Fibroblast of the aortic adventitia (primary cell): ENCODE results near the gene METAP1D. TPM values are rescaled to one million over a fixed set of nuclear protein-coding genes. Genes with fewer than 3 reads are reported as not detected.

Source experiments
- DNase-seq: peaks from one replicate; pipeline ENCODE4 v3.0.0-alpha.2; 2010; ENCODE audit warnings: low read depth
- H3K4me3 ChIP-seq: 2 replicates; pipeline ENCODE4 v1.5.1; 2011; ENCODE audit warnings: low read depth, mild to moderate bottlenecking, control low read depth, low read length, moderate library complexity
- CTCF ChIP-seq: IDR thresholded peaks from 2 replicates; pipeline ENCODE4 v1.5.1; 2011; ENCODE audit warnings: mild to moderate bottlenecking, low read length, control low read depth, inconsistent platforms; ENCODE audit not compliant: insufficient read depth
- total RNA-seq: library from RNA; depleted of rRNA; stranded (reverse); fragments of >200 nt; gene quantifications from 2 replicates; pipeline ENCODE4 v1.2.3, GENCODE V29; 2012; ENCODE audit warnings: low replicate concordance

The METAP1D gene
- total RNA-seq, 1 donor, result 14.3 TPM

GRCh38 chr2:172116107-172116506 is 116.4 kb downstream of the METAP1D start:
- H3K4me3 ChIP-seq, result no peak overlapping the region
- no peak for DNase-seq
- TF ChIP-seq CTCF, result no peak

GRCh38 chr2:172119089-172119488 is 119.3 kb downstream of the METAP1D start:
- DNase-seq, result peak; percentile 84
- H3K4me3 ChIP-seq, result no peak overlapping the region
- TF ChIP-seq CTCF, result no peak

GRCh38 chr2:172120118-172120517 is 120.4 kb downstream of the METAP1D start:
- no peak overlapping the region for H3K4me3 ChIP-seq
- no peak for TF ChIP-seq CTCF
- DNase-seq, result peak; percentile 11

GRCh38 chr2:172128484-172128883 is 128.7 kb downstream of the METAP1D start:
- TF ChIP-seq CTCF, result no peak
- DNase-seq, result peak; percentile 11
- no peak overlapping the region for H3K4me3 ChIP-seq

GRCh38 chr2:172129404-172129803 is 129.7 kb downstream of the METAP1D start:
- no peak for DNase-seq
- no peak overlapping the region for H3K4me3 ChIP-seq
- no peak for TF ChIP-seq CTCF

Other genes starting within 250 kb of the METAP1D start
- 17.1 and 23.0 TPM in 2 replicates for gene SLC25A12, start 105.7 kb upstream of the METAP1D start, total RNA-seq
- gene HAT1, start 77.5 kb upstream of the METAP1D start, total RNA-seq, result 42.0 and 81.4 TPM in 2 replicates
- 0.41 and 0.99 TPM in 2 replicates for gene DLX1, start 85.6 kb downstream of the METAP1D start, total RNA-seq
- 0.72 TPM in 1 of 2 replicates, not detected in the other for gene DLX2, start 102.9 kb downstream of the METAP1D start, total RNA-seq